NCI-H748 (cell line): ENCODE results near the gene CHN2.
"Not testable (repeated sequence)": the region's sequence is repeated elsewhere in the genome, so short reads cannot be mapped to it uniquely, and the experiment has no call there.

Experiments
- DNase-seq: peaks from one replicate; lab custom pipeline; 2025; ENCODE audit not compliant: unreplicated experiment; lab: John Stamatoyannopoulos, UW

The CHN2 gene

GRCh38 chr7:29185613-29186012 is 9.0 kb upstream of the CHN2 start:
- no peak for DNase-seq

GRCh38 chr7:29189743-29190201 is 4.8 kb upstream of the CHN2 start:
- peak; percentile 98 for DNase-seq

GRCh38 chr7:29190349-29191045 is 4.1 kb upstream of the CHN2 start:
- peak; percentile 89 for DNase-seq

GRCh38 chr7:29192323-29192722 is 2.3 kb upstream of the CHN2 start:
- DNase-seq = no peak

- DNase-seq = no peak
Observed at GRCh38 chr7:29192811-29193210, 1.8 kb upstream of the CHN2 start.

- DNase-seq = peak; percentile 71
Observed at GRCh38 chr7:29193316-29194205, 1.0 kb upstream of the CHN2 start.

- DNase-seq = peak; percentile 80
Observed at GRCh38 chr7:29194206-29194593, 375 bp upstream of the CHN2 start.

- peak; percentile 31 for DNase-seq
Observed at GRCh38 chr7:29196191-29196590, 1.6 kb downstream of the CHN2 start.

- DNase-seq = peak; percentile 60
Observed at GRCh38 chr7:29196971-29197595, 2.5 kb downstream of the CHN2 start.

GRCh38 chr7:29197916-29198315 is 3.3 kb downstream of the CHN2 start:
- peak; percentile 17 for DNase-seq

- peak; percentile 13 for DNase-seq
Observed at GRCh38 chr7:29199776-29200175, 5.2 kb downstream of the CHN2 start.

- no peak for DNase-seq
Observed at GRCh38 chr7:29202651-29203069, 8.1 kb downstream of the CHN2 start.

- DNase-seq = no peak
Observed at GRCh38 chr7:29204491-29205272, 10.1 kb downstream of the CHN2 start.

- DNase-seq = peak; percentile 37
Observed at GRCh38 chr7:29207162-29207801, 12.7 kb downstream of the CHN2 start.

GRCh38 chr7:29208410-29209250 is 14.1 kb downstream of the CHN2 start:
- DNase-seq = no peak

- no peak for DNase-seq
Observed at GRCh38 chr7:29209745-29210144, 15.2 kb downstream of the CHN2 start.

- not testable (repeated sequence) for DNase-seq
Observed at GRCh38 chr7:29212736-29213135, 18.2 kb downstream of the CHN2 start.

- no peak for DNase-seq
Observed at GRCh38 chr7:29214056-29214455, 19.5 kb downstream of the CHN2 start.

- no peak for DNase-seq
Observed at GRCh38 chr7:29214816-29215215, 20.2 kb downstream of the CHN2 start.
